Stimulated activated naive CD8-positive, alpha-beta T cell treated with anti-CD3 and anti-CD28 coated beads, Interleukin-15, Interleukin-2, amounts not matched to agents 100 U/mL and 50 U/mL, for 24 hours (primary cell): ENCODE data around the gene RAPGEF2.

Source experiments
- ATAC-seq: fragments of 150-1000 bp; cut with Tn5 transposase; one replicate; pipeline ENCODE4 v1.10.0; 2021
- DNase-seq: peaks from one replicate; pipeline ENCODE4 v3.0.0; 2021

The RAPGEF2 gene

GRCh38 chr4:159134429-159134828 is 31.6 kb downstream of the RAPGEF2 start:
- ATAC-seq (no peak), DNase-seq (no peak)

GRCh38 chr4:159137176-159137575 is 34.3 kb downstream of the RAPGEF2 start:
- DNase-seq: no peak
- no peak for ATAC-seq

GRCh38 chr4:159138436-159138835 is 35.6 kb downstream of the RAPGEF2 start:
- no peak for ATAC-seq
- no peak for DNase-seq

GRCh38 chr4:159141193-159141592 is 38.3 kb downstream of the RAPGEF2 start:
- ATAC-seq (no peak), DNase-seq (no peak)

GRCh38 chr4:159142241-159142640 is 39.4 kb downstream of the RAPGEF2 start:
- DNase-seq (no peak), ATAC-seq (no peak)

GRCh38 chr4:159142681-159143384 is 40.0 kb downstream of the RAPGEF2 start:
- DNase-seq (no peak), ATAC-seq (no peak)

GRCh38 chr4:159143687-159144086 is 40.8 kb downstream of the RAPGEF2 start:
- ATAC-seq: no peak
- no peak for DNase-seq

- ATAC-seq (no peak), DNase-seq (no peak)
These were observed 41.3 kb downstream of the RAPGEF2 start for GRCh38 chr4:159144112-159144694.

- no peak for DNase-seq
- no peak for ATAC-seq
These were observed 42.6 kb downstream of the RAPGEF2 start for GRCh38 chr4:159145318-159145991.

- DNase-seq (no peak), ATAC-seq (no peak)
These were observed 43.1 kb downstream of the RAPGEF2 start for GRCh38 chr4:159145992-159146330.

- ATAC-seq: no peak
- no peak for DNase-seq
These were observed 43.6 kb downstream of the RAPGEF2 start for GRCh38 chr4:159146488-159146887.

- no peak for ATAC-seq
- DNase-seq: no peak
These were observed 45.6 kb downstream of the RAPGEF2 start for GRCh38 chr4:159148441-159148840.

GRCh38 chr4:159149666-159150065 is 46.8 kb downstream of the RAPGEF2 start:
- DNase-seq (no peak), ATAC-seq (no peak)

GRCh38 chr4:159150396-159150795 is 47.5 kb downstream of the RAPGEF2 start:
- DNase-seq (no peak), ATAC-seq (no peak)

GRCh38 chr4:159150821-159151390 is 48.0 kb downstream of the RAPGEF2 start:
- ATAC-seq: no peak

GRCh38 chr4:159151689-159152088 is 48.8 kb downstream of the RAPGEF2 start:
- DNase-seq (no peak), ATAC-seq (no peak)

More at GRCh38 chr4:159150821-159151390, 48.0 kb downstream of the RAPGEF2 start:
- DNase-seq: no peak

- DNase-seq: no peak
These were observed 49.3 kb downstream of the RAPGEF2 start for GRCh38 chr4:159152181-159152580.

GRCh38 chr4:159153669-159154068 is 50.8 kb downstream of the RAPGEF2 start:
- DNase-seq (no peak), ATAC-seq (no peak)

More at GRCh38 chr4:159152181-159152580, 49.3 kb downstream of the RAPGEF2 start:
- no peak for ATAC-seq

- ATAC-seq (no peak), DNase-seq (no peak)
These were observed 52.2 kb downstream of the RAPGEF2 start for GRCh38 chr4:159155119-159155518.

GRCh38 chr4:159158083-159158617 is 55.3 kb downstream of the RAPGEF2 start:
- ATAC-seq: no peak
- DNase-seq: no peak

GRCh38 chr4:159158985-159159384 is 56.1 kb downstream of the RAPGEF2 start:
- ATAC-seq: no peak
- DNase-seq: no peak

- DNase-seq (no peak), ATAC-seq (no peak)
These were observed 56.7 kb downstream of the RAPGEF2 start for GRCh38 chr4:159159611-159160010.

GRCh38 chr4:159160242-159160641 is 57.4 kb downstream of the RAPGEF2 start:
- ATAC-seq (no peak), DNase-seq (no peak)
